RWPE2 (cell line): Measurements from ENCODE around the gene LGR4.

Experiments
- ATAC-seq: fragments of 200-7000 bp; cut with Tn5 transposase; 3 replicates; pipeline ENCODE4 v1.9.1; 2021; ENCODE audit warnings: low read depth
- DNase-seq: peaks from one replicate; pipeline ENCODE4 v3.0.0-alpha.2; 2020; ENCODE audit warnings: low spot score
- H3K27ac ChIP-seq: fragments of 450-650 bp; 2 replicates; pipeline ENCODE4 v1.5.1; 2017; ENCODE audit warnings: mild to moderate bottlenecking; ENCODE audit not compliant: poor library complexity, severe bottlenecking
- H3K27me3 ChIP-seq: fragments of 250-450 bp; sonication (Bioruptor Pico); 2 replicates; pipeline ENCODE4 v1.5.1; 2021; ENCODE audit warnings: mild to moderate bottlenecking, moderate library complexity; ENCODE audit not compliant: insufficient read depth, poor library complexity, severe bottlenecking
- H3K36me3 ChIP-seq: fragments of 250-450 bp; sonication (Bioruptor Pico); 2 replicates; pipeline ENCODE4 v1.5.1; 2020; ENCODE audit warnings: low read depth, mild to moderate bottlenecking, moderate library complexity
- H3K4me1 ChIP-seq: fragments of 250-450 bp; sonication (Bioruptor Pico); 2 replicates; pipeline ENCODE4 v1.5.1; 2021; ENCODE audit warnings: mild to moderate bottlenecking, moderate library complexity; ENCODE audit not compliant: insufficient read depth, poor library complexity, severe bottlenecking
- H3K4me3 ChIP-seq: fragments of 250-450 bp; sonication (Bioruptor Pico); 2 replicates; pipeline ENCODE4 v1.5.1; 2021; ENCODE audit warnings: mild to moderate bottlenecking, moderate library complexity; ENCODE audit not compliant: severe bottlenecking
- H3K9me3 ChIP-seq: fragments of 250-450 bp; sonication (Bioruptor Pico); 2 replicates; pipeline ENCODE4 v1.5.1; 2021; ENCODE audit warnings: mild to moderate bottlenecking, moderate library complexity; ENCODE audit not compliant: severe bottlenecking
- CTCF ChIP-seq: fragments of 450-650 bp; IDR thresholded peaks from one replicate; pipeline ENCODE4 v1.5.1; 2017; ENCODE audit warnings: mild to moderate bottlenecking, moderate library complexity; ENCODE audit not compliant: poor library complexity, severe bottlenecking

LGR4 gene

GRCh38 chr11:27514076-27514475, 41.5 kb upstream of the LGR4 start:
- Histone ChIP-seq H3K4me1 (no peaks in the 10 kb centered on the region), H3K4me3 (no peak overlapping the region), H3K27ac (no peak overlapping the region), H3K9me3 (no peaks in the 10 kb centered on the region), H3K27me3 (no peaks in the 10 kb centered on the region), H3K36me3 (no peaks in the 10 kb centered on the region)
- DNase-seq, result no peak
- ATAC-seq, result no peak
- no peak for TF ChIP-seq CTCF

GRCh38 chr11:27513389-27513788, 40.8 kb upstream of the LGR4 start:
- Histone ChIP-seq H3K27me3 (no peaks in the 10 kb centered on the region), H3K4me3 (no peak overlapping the region), H3K27ac (no peak overlapping the region), H3K9me3 (no peaks in the 10 kb centered on the region), H3K36me3 (no peaks in the 10 kb centered on the region), H3K4me1 (no peaks in the 10 kb centered on the region)
- DNase-seq (no peak), ATAC-seq (no peak)
- TF ChIP-seq CTCF, result no peak

DNA sequence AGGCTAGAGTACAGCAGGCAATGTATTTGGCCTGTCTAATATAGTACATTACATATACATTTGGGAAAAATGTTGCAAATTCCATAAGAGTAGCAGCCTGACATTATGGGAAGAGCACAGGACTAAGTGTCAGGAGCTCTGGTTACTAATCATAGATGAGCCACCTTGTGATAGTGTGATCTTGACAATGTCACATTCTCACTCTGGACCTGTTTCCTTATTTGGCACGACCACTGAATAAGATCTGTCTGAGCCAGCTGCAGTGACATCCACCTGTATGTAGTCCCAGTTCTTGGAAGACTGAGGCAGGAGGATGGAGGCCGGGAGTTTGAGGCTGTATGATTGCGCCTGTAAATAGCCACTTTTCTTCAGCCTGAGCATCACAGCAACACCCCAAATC, 39.6 kb upstream of the LGR4 start:
- DNase-seq (no peak), ATAC-seq (no peak)
- no peaks in the 10 kb centered on the region for H3K4me1 ChIP-seq
- H3K36me3 ChIP-seq, result no peaks in the 10 kb centered on the region
- TF ChIP-seq CTCF, result no peak
- no peak overlapping the region for H3K27ac ChIP-seq
- no peak overlapping the region for H3K4me3 ChIP-seq
- H3K9me3 ChIP-seq, result no peaks in the 10 kb centered on the region
- H3K27me3 ChIP-seq, result no peaks in the 10 kb centered on the region

DNA sequence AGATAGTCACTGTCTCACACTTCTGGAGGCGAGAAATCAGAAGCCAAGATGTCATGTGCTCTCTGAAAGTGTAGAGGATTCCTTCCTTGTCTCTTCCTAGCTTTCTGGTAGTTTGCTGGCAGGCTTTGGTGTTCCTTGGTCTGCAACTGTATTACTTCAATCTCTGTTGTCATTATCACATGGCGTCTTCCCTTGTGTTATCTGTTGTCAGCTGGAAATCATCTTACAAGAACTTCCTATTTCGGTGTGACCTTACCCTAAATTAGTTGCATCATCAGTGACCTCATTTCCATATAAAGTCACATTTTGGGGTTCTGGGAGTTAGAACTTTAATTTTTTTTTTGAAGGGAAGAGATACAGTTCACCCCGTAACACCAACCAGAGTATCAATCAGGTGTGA, 37.3 kb upstream of the LGR4 start:
- Histone ChIP-seq H3K4me1 (peaks cover 5% of the 10 kb centered on the region), H3K27me3 (no peaks in the 10 kb centered on the region), H3K27ac (no peak overlapping the region), H3K36me3 (peaks cover 2% of the 10 kb centered on the region), H3K4me3 (no peak overlapping the region), H3K9me3 (no peaks in the 10 kb centered on the region)
- no peak for TF ChIP-seq CTCF
- ATAC-seq (no peak), DNase-seq (no peak)

- TF ChIP-seq CTCF, result no peak
- Histone ChIP-seq H3K27me3 (no peaks in the 10 kb centered on the region), H3K9me3 (no peaks in the 10 kb centered on the region), H3K27ac (no peak overlapping the region), H3K36me3 (peaks cover 21% of the 10 kb centered on the region), H3K4me1 (peaks cover 10% of the 10 kb centered on the region), H3K4me3 (peak overlapping the region; percentile 93)
- ATAC-seq (no peak), DNase-seq (no peak)
Measured at GRCh38 chr11:27507557-27508322, 35.1 kb upstream of the LGR4 start.
